GM12872 (cell line): Measurements from ENCODE around the gene CEACAM20.

ENCODE experiments used
- TF ChIP-seq, protein P1 (sequence below): IDR thresholded peaks from 3 replicates; pipeline ENCODE4 v1.5.1; 2011; ENCODE audit warnings: low read depth, mild to moderate bottlenecking, low read length, moderate library complexity; ENCODE audit not compliant: insufficient read depth

CEACAM20 gene

DNA sequence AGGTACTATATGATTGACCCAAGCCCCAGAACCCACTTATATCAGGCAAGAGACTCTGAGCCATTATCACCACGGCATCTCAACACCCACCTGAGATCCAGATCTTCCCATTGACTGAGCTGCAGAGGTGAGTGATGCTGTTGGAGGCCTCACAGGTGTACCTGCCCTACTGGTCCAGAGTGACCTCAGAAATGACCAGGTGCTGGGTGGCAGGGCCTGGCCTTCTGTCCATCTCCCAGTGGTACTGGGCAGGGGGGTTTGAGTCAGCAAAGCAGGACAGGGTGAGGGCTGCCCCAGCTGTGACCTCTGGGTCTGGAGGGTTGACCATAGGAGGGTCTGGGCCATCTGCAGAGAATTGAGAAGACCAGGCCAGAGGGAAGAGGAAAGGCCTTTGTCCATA, 13.2 kb upstream of the CEACAM20 start:
- TF ChIP-seq, protein P1, sequence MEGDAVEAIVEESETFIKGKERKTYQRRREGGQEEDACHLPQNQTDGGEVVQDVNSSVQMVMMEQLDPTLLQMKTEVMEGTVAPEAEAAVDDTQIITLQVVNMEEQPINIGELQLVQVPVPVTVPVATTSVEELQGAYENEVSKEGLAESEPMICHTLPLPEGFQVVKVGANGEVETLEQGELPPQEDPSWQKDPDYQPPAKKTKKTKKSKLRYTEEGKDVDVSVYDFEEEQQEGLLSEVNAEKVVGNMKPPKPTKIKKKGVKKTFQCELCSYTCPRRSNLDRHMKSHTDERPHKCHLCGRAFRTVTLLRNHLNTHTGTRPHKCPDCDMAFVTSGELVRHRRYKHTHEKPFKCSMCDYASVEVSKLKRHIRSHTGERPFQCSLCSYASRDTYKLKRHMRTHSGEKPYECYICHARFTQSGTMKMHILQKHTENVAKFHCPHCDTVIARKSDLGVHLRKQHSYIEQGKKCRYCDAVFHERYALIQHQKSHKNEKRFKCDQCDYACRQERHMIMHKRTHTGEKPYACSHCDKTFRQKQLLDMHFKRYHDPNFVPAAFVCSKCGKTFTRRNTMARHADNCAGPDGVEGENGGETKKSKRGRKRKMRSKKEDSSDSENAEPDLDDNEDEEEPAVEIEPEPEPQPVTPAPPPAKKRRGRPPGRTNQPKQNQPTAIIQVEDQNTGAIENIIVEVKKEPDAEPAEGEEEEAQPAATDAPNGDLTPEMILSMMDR: no peak

DNA sequence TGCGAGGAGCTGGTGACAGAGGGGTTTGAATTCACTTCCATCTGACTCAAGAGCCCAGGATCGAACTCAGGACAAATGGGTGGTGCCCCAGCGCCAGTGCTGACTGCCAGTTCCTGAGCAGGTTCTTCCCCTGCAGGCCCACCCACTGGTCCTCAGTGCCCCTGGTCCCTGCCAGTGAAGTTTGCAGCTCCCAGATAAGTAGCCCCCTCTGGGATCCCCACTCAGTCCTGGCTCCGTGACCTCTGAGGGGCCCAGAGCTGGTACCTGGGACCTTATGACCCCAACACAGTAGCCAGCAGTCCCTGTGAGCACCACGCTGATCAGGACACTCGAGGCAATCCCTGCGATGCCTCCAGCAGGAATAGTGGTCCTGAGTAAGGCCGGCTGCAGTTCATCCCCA, 11.3 kb upstream of the CEACAM20 start:
- TF ChIP-seq, protein P1: no peak

DNA sequence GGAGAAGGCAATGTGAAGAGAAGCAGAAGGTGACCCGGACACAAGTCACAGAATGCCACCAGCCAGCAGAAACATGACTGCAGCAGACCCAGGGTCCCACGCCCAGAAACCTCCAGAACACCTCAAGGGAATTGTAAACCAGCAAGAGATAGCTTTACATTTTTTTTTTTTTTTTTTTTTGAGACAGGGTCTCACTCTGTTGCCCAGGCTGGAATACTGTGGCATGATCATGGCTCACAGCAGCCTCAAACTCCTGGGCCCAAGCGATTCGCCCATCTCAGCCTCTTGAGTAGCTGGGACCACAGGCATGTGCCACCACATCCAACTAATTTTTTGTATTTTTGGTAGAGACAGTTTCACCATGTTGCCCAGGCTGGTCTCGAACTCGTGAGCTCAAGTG, 10.5 kb upstream of the CEACAM20 start:
- TF ChIP-seq, protein P1: no peak

DNA sequence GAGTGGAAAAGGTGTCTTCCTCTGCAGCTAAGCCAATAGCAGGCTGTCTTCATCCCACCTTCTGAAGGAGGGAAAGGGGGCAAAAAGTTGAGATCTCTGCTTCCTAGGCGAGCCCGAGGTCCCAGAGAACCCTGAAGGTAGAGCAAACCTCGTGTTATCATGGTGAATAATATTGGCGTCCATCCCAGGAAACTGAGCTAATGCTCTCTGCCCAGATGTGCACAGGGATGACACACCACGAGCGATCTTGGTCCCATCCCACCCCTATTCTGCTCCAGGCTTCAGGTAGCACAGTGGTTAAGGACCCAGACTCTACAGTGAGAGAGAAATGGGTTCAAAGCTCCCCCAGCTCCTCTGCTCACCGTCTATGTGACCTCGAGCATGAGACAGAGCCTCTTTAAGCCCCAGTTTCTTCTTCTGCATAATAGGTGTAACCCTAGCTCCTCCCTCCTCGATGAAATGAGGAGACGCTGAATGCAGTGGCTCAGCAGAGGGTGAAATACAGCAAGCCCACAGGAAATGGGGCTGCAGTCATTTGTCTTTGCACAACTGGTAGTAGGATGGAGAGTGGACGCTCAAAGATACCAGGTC, 9.9 kb upstream of the CEACAM20 start:
- TF ChIP-seq, protein P1: no peak

DNA sequence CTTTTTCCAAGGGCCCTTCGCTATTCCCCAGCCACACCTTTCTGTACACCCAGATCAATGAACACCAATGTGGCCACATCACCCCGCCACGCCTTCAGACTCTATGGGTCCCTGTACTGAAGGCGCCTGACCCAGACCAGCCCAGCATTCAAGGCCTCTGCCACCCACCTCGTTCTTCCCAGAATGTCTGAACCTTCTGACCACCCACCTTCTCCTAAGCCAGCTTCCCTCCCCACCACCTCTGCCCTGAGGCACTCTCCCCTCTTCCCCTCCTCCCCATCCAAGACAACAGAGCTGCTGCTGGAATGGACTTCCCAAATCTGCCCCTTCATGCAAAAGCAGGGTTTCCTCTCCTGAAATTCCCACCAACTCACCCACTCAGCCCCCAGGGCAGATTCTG, 3.3 kb upstream of the CEACAM20 start:
- TF ChIP-seq, protein P1: no peak

DNA sequence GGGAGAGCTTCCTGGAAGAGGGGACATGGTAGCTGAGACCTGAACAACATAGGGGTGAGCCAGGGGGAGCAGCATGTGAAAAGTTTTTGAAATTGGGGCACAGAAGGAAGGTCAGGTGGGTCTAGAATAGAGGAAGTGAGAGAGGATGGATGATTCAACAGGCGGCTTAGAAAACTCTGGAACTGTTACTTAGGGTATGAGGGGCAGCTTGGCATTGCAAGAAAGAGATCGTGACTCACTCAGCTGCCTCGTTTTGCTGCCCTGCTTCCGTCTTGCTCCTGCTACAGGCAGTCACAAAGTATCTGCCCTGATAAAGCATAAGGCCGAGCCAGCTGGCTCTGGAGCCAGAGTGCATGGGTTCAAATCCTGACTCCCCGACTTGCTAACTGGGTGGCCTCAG, 1.3 kb upstream of the CEACAM20 start:
- TF ChIP-seq, protein P1: no peak

DNA sequence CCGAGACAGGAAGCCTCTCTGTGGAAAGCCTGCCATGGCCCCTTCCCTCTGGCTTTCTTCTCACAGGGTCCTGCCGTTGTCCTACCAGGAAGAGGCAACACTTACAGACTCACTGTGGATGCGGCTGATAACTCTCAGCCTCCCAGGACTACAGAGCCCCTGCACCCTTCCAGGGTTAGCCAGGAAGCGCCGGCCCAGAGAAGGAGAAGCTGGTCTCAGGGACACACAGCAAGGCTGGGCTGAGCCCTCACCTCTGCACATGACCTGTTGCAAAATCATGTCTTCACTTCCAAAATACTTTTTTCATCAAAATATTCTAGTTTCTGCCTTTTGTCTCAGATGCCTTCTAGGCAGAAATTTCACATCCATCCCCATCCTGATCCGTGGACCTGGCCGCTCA, 1.9 kb downstream of the CEACAM20 start:
- TF ChIP-seq, protein P1: no peak
